Liver (tissue), 9 donors: ENCODE data around the gene CLMN. TPM values are rescaled to one million over a fixed set of nuclear protein-coding genes. Genes with fewer than 3 reads are reported as not detected.

Source experiments
- DNase-seq: peaks from one replicate; pipeline ENCODE4 v3.0.0-alpha.2; 2017; ENCODE audit warnings: low spot score
- H3K27ac ChIP-seq, 2 donors: one replicate each; pipeline ENCODE4 v1.7.0; 2013; ENCODE audit warnings: inconsistent platforms in 2 of 2, low read length in 2 of 2, control low read depth in 1 of 2, low read depth in 1 of 2, mild to moderate bottlenecking in 1 of 2
- H3K27me3 ChIP-seq, 4 donors: one replicate each; pipeline versions ENCODE4 v1.6.1 to v1.7.0; 2013; ENCODE audit warnings: low read length in 3 of 4, inconsistent platforms in 1 of 4, mild to moderate bottlenecking in 1 of 4, moderate library complexity in 1 of 4; ENCODE audit not compliant: control insufficient read depth in 4 of 4, insufficient read depth in 4 of 4
- H3K36me3 ChIP-seq, 4 donors: one replicate each; pipeline versions ENCODE4 v1.6.1 to v1.7.0; 2013; ENCODE audit warnings: low read length in 3 of 4, mild to moderate bottlenecking in 3 of 4, low read depth in 1 of 4, moderate library complexity in 1 of 4; ENCODE audit not compliant: control insufficient read depth in 4 of 4, insufficient read depth in 3 of 4
- H3K4me1 ChIP-seq, 4 donors: one replicate each; pipeline versions ENCODE4 v1.6.1 to v1.7.0; 2013; ENCODE audit warnings: low read length in 3 of 4, mild to moderate bottlenecking in 3 of 4, moderate library complexity in 1 of 4; ENCODE audit not compliant: control insufficient read depth in 4 of 4, insufficient read depth in 4 of 4
- H3K4me3 ChIP-seq, 3 donors: one replicate each; pipeline versions ENCODE4 v1.6.1 to v1.7.0; 2013; ENCODE audit warnings: low read length in 3 of 3, control low read depth in 1 of 3, low read depth in 1 of 3, mild to moderate bottlenecking in 1 of 3
- H3K9ac ChIP-seq, 2 donors: one replicate each; pipeline ENCODE4 v1.7.0; 2013; ENCODE audit warnings: low read length in 2 of 2, mild to moderate bottlenecking in 2 of 2, moderate library complexity in 2 of 2, control low read depth in 1 of 2, low read depth in 1 of 2
- H3K9me3 ChIP-seq, 4 donors: one replicate each; pipeline versions ENCODE4 v1.6.1 to v1.7.0; 2013; ENCODE audit warnings: low read length in 3 of 4; ENCODE audit not compliant: control insufficient read depth in 4 of 4
- ATF3 ChIP-seq: IDR thresholded peaks from 2 replicates; pipeline ENCODE4 v1.6.1; 2016; ENCODE audit warnings: antibody characterized with exemption
- CTCF ChIP-seq: fragments of 150-350 bp; IDR thresholded peaks from 2 replicates; pipeline ENCODE4 v1.5.1; 2017; ENCODE audit warnings: improper control_type of control experiment, low read depth, low read length; ENCODE audit not compliant: missing input control
- FOXA1 ChIP-seq: IDR thresholded peaks from 2 replicates; pipeline ENCODE4 v1.6.1; 2016; ENCODE audit warnings: antibody characterized with exemption
- FOXA2 ChIP-seq: IDR thresholded peaks from 2 replicates; pipeline ENCODE4 v1.6.1; 2016; ENCODE audit warnings: antibody characterized with exemption
- HNF4A ChIP-seq, 2 donors: conservative IDR thresholded peaks; 2 replicates each; pipeline ENCODE4 v1.6.1; 2016; ENCODE audit warnings: antibody characterized with exemption in 2 of 2, mild to moderate bottlenecking in 2 of 2
- HNF4G ChIP-seq: IDR thresholded peaks from 2 replicates; pipeline ENCODE4 v1.6.1; 2016; ENCODE audit warnings: antibody characterized with exemption
- JUND ChIP-seq, 2 donors: IDR thresholded peaks; 2 replicates each; pipeline ENCODE4 v1.6.1; 2016; ENCODE audit warnings: antibody characterized with exemption in 2 of 2
- MAX ChIP-seq: IDR thresholded peaks from 2 replicates; pipeline ENCODE4 v1.6.1; 2016; ENCODE audit warnings: antibody characterized with exemption
- RAD21 ChIP-seq, 2 donors: IDR thresholded peaks; 2 replicates each; pipeline ENCODE4 v1.6.1; 2016; ENCODE audit warnings: antibody characterized with exemption in 2 of 2, mild to moderate bottlenecking in 2 of 2
- REST ChIP-seq: IDR thresholded peaks from 2 replicates; pipeline ENCODE4 v1.6.1; 2016; ENCODE audit warnings: antibody characterized with exemption, mild to moderate bottlenecking
- RXRA ChIP-seq, 2 donors: IDR thresholded peaks; 2 replicates each; pipeline ENCODE4 v1.6.1; 2017 to 2018; ENCODE audit warnings: antibody characterized with exemption in 2 of 2, mild to moderate bottlenecking in 1 of 2
- SP1 ChIP-seq: IDR thresholded peaks from 2 replicates; pipeline ENCODE4 v1.6.1; 2018; ENCODE audit warnings: antibody characterized with exemption, mild to moderate bottlenecking
- TAF1 ChIP-seq: conservative IDR thresholded peaks from 2 replicates; pipeline ENCODE4 v1.6.1; 2016; ENCODE audit warnings: antibody characterized with exemption, mild to moderate bottlenecking
- WGBS: extraction: QIAGEN DNeasy Blood & Tissue Kit; methylation state at CpG from one replicate; pipeline ENCODE4 v1.1.7; 2013; 5-methylcytosine and 5-hydroxymethylcytosine counted together
- polyA plus RNA-seq, 2 donors: library from polyadenylated mRNA; stranded (reverse) in 1 of 2; unstranded in 1 of 2; fragments of 200-250 nt in 1 of 2; fragments of >200 nt in 1 of 2; fragmentation: Nextera tagmentation in 1 of 2; extraction: Ambion mirVana in 1 of 2; gene quantifications; one replicate each; pipeline versions ENCODE4 v1.2.1 to v1.2.3, GENCODE V29; 2013 to 2015
- total RNA-seq, 2 donors: library from RNA; depleted of rRNA; stranded (reverse); fragments of >200 nt; gene quantifications; one replicate each; pipeline ENCODE4 v1.2.3, GENCODE V29; 2014
- donor health status: healthy.
- donor health status: healthy.
- donor health status: healthy.
- donor health status: healthy.
- donor health status: healthy.

Gene CLMN
- total and polyA plus RNA-seq, 4 donors = 6.0 to 41.1 (median 24.1) TPM

GRCh38 chr14:95228240-95228639 is 91.5 kb downstream of the CLMN start (continued):
- TF ChIP-seq HNF4A (conservative IDR thresholded peaks at IDR 0.05) = peak; percentile 58 to 75
- TF ChIP-seq ATF3 = no peak

GRCh38 chr14:95227279-95227860 is 92.3 kb downstream of the CLMN start:
- Histone ChIP-seq H3K9me3 (no peaks in the 10 kb centered on the region), H3K4me1 (peaks cover 2 to 50% (median 34%) of the 10 kb centered on the region in 4 donors), H3K27ac (peak overlapping the region; percentile 25 to 49), H3K4me3 (no peak overlapping the region), H3K9ac (peak overlapping the region in 1 of 2 donors; percentile 67), H3K27me3 (no peaks in the 10 kb centered on the region), H3K36me3 (no peaks in the 10 kb centered on the region)
- peak in 1 of 2 donors; percentile 12 for TF ChIP-seq HNF4A (conservative IDR thresholded peaks at IDR 0.05)
- no peak for TF ChIP-seq SP1
- DNase-seq = no peak
- WGBS = 79% methylated on average over 19 of the region's 19 CpGs

GRCh38 chr14:95226801-95227200 is 92.9 kb downstream of the CLMN start:
- Histone ChIP-seq H3K9ac (no peak overlapping the region), H3K4me1 (peaks cover 7 to 55% (median 37%) of the 10 kb centered on the region in 4 donors), H3K4me3 (no peak overlapping the region), H3K9me3 (no peaks in the 10 kb centered on the region), H3K36me3 (no peaks in the 10 kb centered on the region), H3K27ac (no peak overlapping the region), H3K27me3 (no peaks in the 10 kb centered on the region)
- TF ChIP-seq REST (no peak), RXRA (IDR thresholded peaks at IDR 0.05) (no peak), HNF4A (conservative IDR thresholded peaks at IDR 0.05) (no peak), TAF1 (no peak), RAD21 (IDR thresholded peaks at IDR 0.05) (no peak), FOXA2 (no peak), JUND (IDR thresholded peaks at IDR 0.05) (no peak), MAX (no peak), SP1 (no peak), CTCF (no peak), ATF3 (no peak), FOXA1 (no peak), HNF4G (no peak)
- DNase-seq = no peak
- 77% methylated on average over 8 of the region's 8 CpGs for WGBS
